Colonic mucosa (tissue), 4 donors: ENCODE data around the gene HNRNPH1. TPM values are rescaled to one million over a fixed set of nuclear protein-coding genes. Genes with fewer than 3 reads are reported as not detected.

Experiments used
- DNase-seq: peaks from one replicate; pipeline ENCODE4 v3.0.0-alpha.2; 2020
- H3K27ac ChIP-seq: fragments of 200-600 bp; one replicate; pipeline ENCODE4 v1.8.0; 2021
- H3K27me3 ChIP-seq: fragments of 200-600 bp; one replicate; pipeline ENCODE4 v1.8.0; 2021
- H3K36me3 ChIP-seq: fragments of 200-600 bp; one replicate; pipeline ENCODE4 v1.8.0; 2021
- H3K4me1 ChIP-seq: fragments of 200-600 bp; one replicate; pipeline ENCODE4 v1.8.0; 2021; ENCODE audit warnings: mild to moderate bottlenecking
- H3K4me3 ChIP-seq: fragments of 200-600 bp; one replicate; pipeline ENCODE4 v1.8.0; 2021
- H3K9ac ChIP-seq, 2 donors: one replicate each; pipeline ENCODE4 v1.7.0; 2013; ENCODE audit warnings: control low read depth in 2 of 2, low read depth in 2 of 2, low read length in 2 of 2
- H3K9me3 ChIP-seq: fragments of 200-600 bp; one replicate; pipeline ENCODE4 v1.8.0; 2021
- intact Hi-C: fragments of 100-400 bp; cut with DNase I; formaldehyde crosslinking; loops from one replicate; pipeline ENCODE4 v1.14.1; 2022
- total RNA-seq, 2 donors: library from RNA; stranded (reverse); fragmentation: NEBNext Ultra II Directional in 1 of 2; extraction: Animal tissue kit (Norgen Biotek cat#: 25700) in 1 of 2; gene quantifications; one replicate each; pipeline ENCODE4 v1.2.1, GENCODE V29; 2021
- TF ChIP-seq, protein P1 (sequence below): fragments of 200-600 bp; IDR thresholded peaks from one replicate; pipeline ENCODE4 v1.8.0; 2022; ENCODE audit warnings: antibody characterized with exemption, mild to moderate bottlenecking
- donor health status: healthy.
- donor health status: DM: no; HTN: no; CAD: no.
- donor health status: DM: no; HTN: no; CAD: no.

HNRNPH1 gene
- total RNA-seq, 2 donors from 2014 or later: 332 to 510 TPM

DNA sequence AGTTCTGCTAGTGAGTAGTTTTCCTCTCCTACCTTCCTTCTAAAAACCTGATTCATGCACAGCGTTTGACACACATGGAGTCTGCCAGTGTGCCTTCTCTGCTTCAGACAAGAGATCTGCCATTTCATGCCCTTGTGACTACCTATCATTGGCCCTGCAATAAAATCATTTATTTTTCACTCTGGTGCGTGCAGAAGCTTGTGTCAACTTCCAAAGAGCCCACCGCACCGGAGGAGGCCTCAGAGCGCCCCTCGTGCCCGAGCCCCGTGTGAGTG lies 13.7 kb downstream of the HNRNPH1 start:
- no peak overlapping the region for H3K27ac ChIP-seq

DNA sequence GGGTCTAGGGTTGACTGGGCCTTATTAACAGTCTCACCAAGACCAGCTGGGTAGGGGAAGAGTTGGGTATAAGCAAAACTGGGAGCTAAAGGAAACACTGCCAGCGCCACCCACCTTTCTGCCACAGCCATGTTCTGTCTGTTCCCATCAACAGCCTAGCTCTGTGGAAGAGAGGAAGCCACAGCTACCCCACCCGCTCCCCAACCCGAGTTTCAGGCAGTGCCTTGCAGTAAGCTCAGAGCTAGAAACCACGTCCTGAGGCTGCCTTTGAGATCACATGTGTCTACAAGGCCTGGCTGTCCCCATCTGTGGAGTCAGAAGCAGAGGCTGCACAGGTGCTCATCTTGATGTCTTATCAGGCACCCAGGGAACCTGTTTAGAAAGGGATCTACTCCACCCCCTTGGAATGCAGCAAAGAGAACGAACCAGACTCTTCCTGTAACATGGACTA lies 15.3 kb downstream of the HNRNPH1 start:
- no peaks in the 10 kb centered on the region for H3K9me3 ChIP-seq
- no peaks in the 10 kb centered on the region for H3K4me1 ChIP-seq
- TF ChIP-seq, protein P1, sequence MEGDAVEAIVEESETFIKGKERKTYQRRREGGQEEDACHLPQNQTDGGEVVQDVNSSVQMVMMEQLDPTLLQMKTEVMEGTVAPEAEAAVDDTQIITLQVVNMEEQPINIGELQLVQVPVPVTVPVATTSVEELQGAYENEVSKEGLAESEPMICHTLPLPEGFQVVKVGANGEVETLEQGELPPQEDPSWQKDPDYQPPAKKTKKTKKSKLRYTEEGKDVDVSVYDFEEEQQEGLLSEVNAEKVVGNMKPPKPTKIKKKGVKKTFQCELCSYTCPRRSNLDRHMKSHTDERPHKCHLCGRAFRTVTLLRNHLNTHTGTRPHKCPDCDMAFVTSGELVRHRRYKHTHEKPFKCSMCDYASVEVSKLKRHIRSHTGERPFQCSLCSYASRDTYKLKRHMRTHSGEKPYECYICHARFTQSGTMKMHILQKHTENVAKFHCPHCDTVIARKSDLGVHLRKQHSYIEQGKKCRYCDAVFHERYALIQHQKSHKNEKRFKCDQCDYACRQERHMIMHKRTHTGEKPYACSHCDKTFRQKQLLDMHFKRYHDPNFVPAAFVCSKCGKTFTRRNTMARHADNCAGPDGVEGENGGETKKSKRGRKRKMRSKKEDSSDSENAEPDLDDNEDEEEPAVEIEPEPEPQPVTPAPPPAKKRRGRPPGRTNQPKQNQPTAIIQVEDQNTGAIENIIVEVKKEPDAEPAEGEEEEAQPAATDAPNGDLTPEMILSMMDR: no peak
- no peak overlapping the region for H3K27ac ChIP-seq
- no peaks in the 10 kb centered on the region for H3K36me3 ChIP-seq
- intact Hi-C loops: loop anchor here (5.0 kb wide), 1 partner anchor 56 kb away; the partner anchor contains the start of gene RUFY1
- H3K4me3 ChIP-seq: no peak overlapping the region
- H3K9ac ChIP-seq: no peak overlapping the region
- no peaks in the 10 kb centered on the region for H3K27me3 ChIP-seq
- no peak for DNase-seq

More for the DNA sequence above, 13.7 kb downstream of the HNRNPH1 start:
- no peaks in the 10 kb centered on the region for H3K4me1 ChIP-seq
- peaks cover 13% of the 10 kb centered on the region for H3K36me3 ChIP-seq
- H3K4me3 ChIP-seq: no peak overlapping the region
- no peak for DNase-seq
- TF ChIP-seq, protein P1: no peak
- no peaks in the 10 kb centered on the region for H3K9me3 ChIP-seq
- intact Hi-C loops: loop anchor here (5.0 to 10.0 kb wide), 2 partner anchors 57 to 115 kb away; partner anchors contain the start of gene RUFY1
- H3K9ac ChIP-seq: no peak overlapping the region
- H3K27me3 ChIP-seq: no peaks in the 10 kb centered on the region

DNA sequence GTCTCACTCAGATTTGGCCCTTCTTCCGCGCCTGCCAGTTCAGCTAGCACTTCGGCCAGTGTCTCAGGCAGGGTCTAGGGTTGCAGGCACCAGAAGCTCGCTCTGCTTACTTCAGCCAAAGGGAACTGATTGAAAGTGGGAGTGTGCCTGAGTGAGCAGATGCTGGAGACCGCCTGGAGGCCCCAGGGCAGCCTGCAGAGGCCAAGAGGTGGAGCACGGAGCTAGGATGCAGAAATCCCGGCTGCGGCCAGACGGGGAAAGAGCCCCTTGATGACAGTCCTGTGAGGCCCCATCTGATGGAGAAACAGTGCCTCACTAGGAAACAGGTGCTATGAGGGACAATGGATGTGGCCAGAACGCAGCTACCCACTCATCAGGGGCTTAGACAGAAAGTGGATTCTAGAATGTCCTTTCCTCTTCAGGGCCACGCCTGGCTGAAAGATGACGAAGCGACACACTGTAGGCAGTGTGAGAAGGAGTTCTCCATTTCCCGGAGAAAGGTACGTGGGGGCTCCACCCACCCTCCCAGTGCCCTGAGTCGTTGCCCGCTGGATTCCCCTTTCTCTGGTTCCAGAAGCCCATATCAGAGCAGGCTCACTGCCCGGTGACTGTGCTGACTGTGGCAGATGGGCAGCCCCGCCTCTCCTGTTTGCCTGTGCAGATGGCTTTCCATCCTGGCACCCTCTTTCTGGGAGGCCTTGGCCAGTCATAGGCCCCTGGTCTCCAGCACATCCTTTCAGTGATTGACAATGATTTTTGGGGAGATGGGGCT lies 16.1 kb downstream of the HNRNPH1 start:
- H3K9me3 ChIP-seq: no peaks in the 10 kb centered on the region
- H3K27me3 ChIP-seq: no peaks in the 10 kb centered on the region
- H3K4me1 ChIP-seq: no peaks in the 10 kb centered on the region
- TF ChIP-seq, protein P1: no peak
- H3K27ac ChIP-seq: no peak overlapping the region
- no peak overlapping the region for H3K9ac ChIP-seq
- H3K4me3 ChIP-seq: no peak overlapping the region
- no peak for DNase-seq
- intact Hi-C loops: loop anchor here (5.0 kb wide), 1 partner anchor 55 kb away; the partner anchor contains the start of gene RUFY1
- H3K36me3 ChIP-seq: no peaks in the 10 kb centered on the region

DNA sequence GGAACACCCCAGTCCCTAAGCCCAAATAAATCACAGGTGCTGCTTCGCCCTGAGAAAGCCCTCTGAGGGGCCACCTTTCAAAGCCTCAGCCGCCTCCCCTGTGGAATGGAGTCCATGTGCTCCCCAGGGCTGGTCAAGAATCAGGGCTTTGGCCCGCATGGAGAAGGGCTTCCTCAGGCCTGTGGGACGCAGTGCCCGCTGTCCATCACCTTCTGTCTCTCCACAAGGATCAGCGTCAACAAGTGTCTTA lies 16.6 kb downstream of the HNRNPH1 start:
- H3K9me3 ChIP-seq: no peaks in the 10 kb centered on the region
- DNase-seq: no peak
- no peaks in the 10 kb centered on the region for H3K36me3 ChIP-seq
- no peaks in the 10 kb centered on the region for H3K4me1 ChIP-seq
- H3K4me3 ChIP-seq: no peak overlapping the region
- H3K27me3 ChIP-seq: no peaks in the 10 kb centered on the region
- TF ChIP-seq, protein P1: no peak
- no peak overlapping the region for H3K27ac ChIP-seq
- intact Hi-C loops: loop anchor here (5.0 kb wide), 1 partner anchor 55 kb away; the partner anchor contains the start of gene RUFY1
- no peak overlapping the region for H3K9ac ChIP-seq

DNA sequence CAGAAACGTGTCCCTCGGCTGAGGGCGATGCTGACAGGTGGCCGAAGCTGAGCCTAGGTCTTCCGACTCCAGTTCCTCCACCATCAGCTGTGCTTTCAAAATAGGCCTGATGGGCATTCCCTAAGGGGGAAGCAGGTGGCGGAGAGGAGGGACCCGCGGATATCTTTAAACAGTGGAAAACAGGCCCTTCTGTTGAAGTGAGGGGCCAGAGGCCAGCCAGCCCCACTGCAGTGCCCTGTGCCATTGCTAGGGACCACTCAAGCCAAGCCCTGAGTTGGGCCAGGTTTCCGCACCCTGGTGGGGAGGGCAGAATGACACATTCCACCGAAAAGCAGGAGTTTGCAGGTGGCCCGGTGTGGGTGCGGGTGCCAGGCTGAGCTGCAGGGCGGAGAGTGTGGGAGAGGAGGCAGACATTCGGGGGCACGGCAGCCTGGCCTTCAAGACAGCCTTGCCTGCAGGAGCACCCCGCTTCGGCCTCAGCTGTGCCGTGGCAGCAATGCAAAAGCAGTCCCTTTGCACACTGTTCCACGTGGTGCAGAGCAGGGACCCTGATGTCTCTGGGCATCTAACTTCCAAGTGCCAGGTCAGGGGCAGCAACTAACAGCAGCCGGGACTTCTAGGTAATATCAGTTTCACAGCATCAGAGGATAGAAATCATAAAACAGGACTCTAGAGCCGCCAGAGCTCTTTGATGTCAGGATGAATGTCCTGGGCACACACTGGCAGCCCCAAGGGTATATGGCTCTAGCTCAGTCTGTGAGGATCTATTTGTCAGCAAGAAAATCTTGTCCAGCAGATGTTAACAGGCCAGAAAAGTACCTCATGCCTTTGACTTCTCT lies 17.2 kb downstream of the HNRNPH1 start:
- no peaks in the 10 kb centered on the region for H3K36me3 ChIP-seq
- DNase-seq: no peak
- intact Hi-C loops: loop anchor here (5.0 kb wide), 1 partner anchor 54 kb away; the partner anchor contains the start of gene RUFY1
- H3K27ac ChIP-seq: no peak overlapping the region
- H3K4me3 ChIP-seq: no peak overlapping the region
- H3K9me3 ChIP-seq: no peaks in the 10 kb centered on the region
- H3K9ac ChIP-seq: no peak overlapping the region
- H3K4me1 ChIP-seq: no peaks in the 10 kb centered on the region
- H3K27me3 ChIP-seq: no peaks in the 10 kb centered on the region
- TF ChIP-seq, protein P1: no peak
